ENCODE data around the gene MICAL2. TPM values are rescaled to one million over a fixed set of nuclear protein-coding genes. Genes with fewer than 3 reads are reported as not detected.

MICAL2 gene
- total and polyA plus RNA-seq, 10 of the 15 experiments (the other 5 are each of a cell fraction or from before 2014, with no cell fraction given), result 0.90 to 5.6 (median 2.4) TPM

- TF ChIP-seq SKIL (IDR thresholded peaks at IDR 0.05; ENCODE audit: low read depth, poor library complexity, severe bottlenecking), result no peak
Measured at GRCh38 chr11:12161603-12162350, 51.4 kb downstream of the MICAL2 start (continued).

DNA sequence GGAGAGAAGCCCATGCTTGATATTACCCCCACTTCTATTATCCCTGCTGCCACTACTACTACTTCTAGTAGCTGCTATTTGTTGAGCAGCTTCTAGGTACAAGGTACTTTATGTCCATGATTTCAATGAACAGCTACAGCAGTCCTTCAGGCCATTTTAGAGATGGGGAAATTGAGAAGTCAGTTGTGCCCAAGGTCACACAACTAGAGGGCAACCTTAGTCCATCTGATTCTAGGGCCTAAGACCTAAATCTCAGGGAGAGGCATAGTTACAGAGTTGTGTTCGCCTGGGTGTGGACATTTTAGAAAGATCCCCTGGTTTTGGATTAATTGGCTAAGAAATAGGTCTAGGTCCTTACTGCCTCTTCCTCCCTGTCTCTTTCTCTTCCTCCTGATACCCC, 52.3 kb downstream of the MICAL2 start:
- ChIA-PET CTCF (interaction anchor here (1.2 to 5.9 kb wide), 4 partner anchors 37 to 119 kb away, joined by 3 to 47 read pairs (median 16); no protein-coding TSS in a partner anchor), POLR2A (no interaction called here), RAD21 (ENCODE audit: unreplicated experiment) (interaction anchor here (0.8 to 3.2 kb wide), 5 partner anchors 58 to 121 kb away, joined by 3 to 22 read pairs (median 3); no protein-coding TSS in a partner anchor), SMC1A (ENCODE audit: uncharacterized antibody, unreplicated experiment) (interaction anchor here (1.0 to 3.1 kb wide), 7 partner anchors 9 to 119 kb away, joined by 3 to 17 read pairs (median 9); no protein-coding TSS in a partner anchor)
- ATAC-seq (peak; percentile 71), FAIRE-seq (no peak), DNase-seq (ENCODE audit: low read depth, low spot score) (no peak)
- Histone ChIP-seq H3K27me3 (replicated peaks in 1 of 2; ENCODE audit: control insufficient read depth in 2 of 2, insufficient read depth in 2 of 2, low read length in 1 of 2) (no peaks in the 10 kb centered on the region), H3K9ac (ENCODE audit: control insufficient read depth, insufficient read depth, low read length) (no peak overlapping the region), H3K4me1 (ENCODE audit: control insufficient read depth, insufficient read depth, low read length) (no peaks in the 10 kb centered on the region), H2AFZ (ENCODE audit: control insufficient read depth, low read depth, low read length) (no peak overlapping the region), H3K9me3 (replicated peaks; ENCODE audit: control insufficient read depth, insufficient read depth, low read length) (no peaks in the 10 kb centered on the region), H4K20me1 (ENCODE audit: control insufficient read depth, insufficient read depth) (no peaks in the 10 kb centered on the region), H3K79me2 (ENCODE audit: control insufficient read depth, insufficient read depth, low read length) (no peaks in the 10 kb centered on the region), H3K4me2 (ENCODE audit: control insufficient read depth, insufficient read depth) (no peak overlapping the region), H3K27ac (ENCODE audit: control insufficient read depth, insufficient read depth) (no peak overlapping the region), H3K36me3 (ENCODE audit: control insufficient read depth in 2 of 2, insufficient read depth in 2 of 2, low read length in 1 of 2) (no peaks in the 10 kb centered on the region), H3K4me3 (no peak overlapping the region)
- in situ Hi-C loops (cut with MboI) (no loop called here), intact Hi-C loops (cut with micrococcal nuclease; ENCODE audit: unreplicated experiment) (loop anchor here (1.0 to 5.0 kb wide), 2 partner anchors 74 to 120 kb away; no protein-coding TSS in a partner anchor)
- BruUV-seq (replicated peaks), result no TSS peak
- 33% methylated on average over 1 of the region's 1 CpG for WGBS (ENCODE audit: insufficient coverage, insufficient replicate concordance, low lambda C conversion rate, missing lambda C conversion rate)
- TF ChIP-seq MEF2A (IDR thresholded peaks at IDR 0.05; ENCODE audit: insufficient read depth, low read depth, low read length), result no peak
- TF ChIP-seq RAD21 (IDR thresholded peaks at IDR 0.05; ENCODE audit: insufficient read depth, low read depth, low read length), result peak; percentile 48
- TF ChIP-seq ZNF207 (IDR thresholded peaks at IDR 0.05; ENCODE audit: borderline replicate concordance), result no peak
- TF ChIP-seq CTCF (IDR thresholded peaks at IDR 0.05 in 2 of 3, conservative IDR thresholded peaks at IDR 0.05 in 1 of 3; ENCODE audit: control insufficient read depth in 2 of 3, extremely low read depth in 1 of 3, insufficient read depth in 1 of 3, low read depth in 3 of 3, low read length in 3 of 3), result peak in 2 of 3 experiments; percentile 12 to 26; a peak in 2 of 6 replicates
- no peak for TF ChIP-seq RFX5 (IDR thresholded peaks at IDR 0.05; ENCODE audit: low read depth, low read length)
